K562 treated with DMSO at 1 percent for 12 hours (cell line): ENCODE measurements around the gene PXT1. TPM values are rescaled to one million over a fixed set of nuclear protein-coding genes. Genes with fewer than 3 reads are reported as not detected.

Experiments
- total RNA-seq: library from RNA; unstranded; fragments of 300-600 nt; gene quantifications from 2 replicates; pipeline ENCODE4 v1.2.3, GENCODE V29; 2022; ENCODE audit not compliant: insufficient read depth

Gene PXT1
- total RNA-seq: not detected in 2 replicates

DNA sequence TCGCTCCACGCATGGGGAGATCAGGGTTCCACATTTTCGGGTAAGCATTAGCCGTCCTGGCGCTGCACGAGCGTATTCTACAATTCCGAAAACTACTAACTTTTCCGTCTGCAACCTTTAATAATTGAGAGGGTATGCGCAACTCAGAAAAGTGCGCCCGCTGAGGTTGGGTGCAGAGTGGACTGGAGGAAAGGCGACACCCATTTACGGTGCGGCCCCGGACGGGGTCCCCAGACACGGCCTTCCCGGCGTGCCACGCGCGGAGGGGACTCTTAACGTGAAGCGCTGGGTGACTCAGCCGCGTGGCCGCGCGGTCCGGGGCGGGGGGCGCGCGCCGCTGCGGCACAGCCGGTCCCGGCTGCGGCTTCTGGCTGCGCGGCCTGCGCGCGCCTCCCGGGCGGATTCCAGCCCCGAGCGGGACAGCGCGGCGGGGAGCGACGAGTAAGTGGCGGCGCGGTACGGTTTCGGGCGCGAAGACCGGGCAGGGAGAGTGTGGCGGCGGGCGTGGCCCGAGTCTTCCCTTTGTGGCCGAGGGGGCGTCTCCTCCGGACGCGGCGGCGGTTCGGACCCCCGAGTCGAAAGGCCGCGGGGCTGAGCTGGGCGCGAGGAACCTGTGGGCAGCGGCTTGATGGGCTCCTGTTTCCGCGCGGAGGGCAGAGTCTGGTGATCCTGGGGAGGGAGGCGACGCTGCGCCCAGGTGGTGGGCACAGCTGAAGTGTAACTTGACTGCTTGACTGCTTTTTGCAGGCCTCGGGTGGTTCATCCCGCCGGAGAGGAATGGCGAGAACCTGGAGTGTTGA is at the start of gene PXT1, which contains the start of gene KCTD20:
Gene PXT1 (minus strand): TSS at position 184 of the 800 bp plus-strand sequence. CDS start 16,772 bp downstream, outside the sequence.
Gene KCTD20 (plus strand): TSS at position 330 of the 800 bp plus-strand sequence. CDS start 27,098 bp downstream, outside the sequence.

GRCh38 chr6:36387440-36388303 is 55.0 kb downstream of the PXT1 start, which contains the start of gene ETV7:
Gene ETV7, minus strand, starts transcription at chr6:36387669. Its CDS starts 128 bp downstream, at chr6:36387541.

Other genes starting within 250 kb of the PXT1 start
- gene BRPF3, start 246.1 kb downstream of the PXT1 start, total RNA-seq: 11.2 and 32.3 TPM in 2 replicates
- 0.49 and 1.0 TPM in 2 replicates for gene PNPLA1, start 172.8 kb downstream of the PXT1 start, total RNA-seq
- gene BNIP5, start 106.0 kb downstream of the PXT1 start, total RNA-seq: not detected in 2 replicates
- gene ETV7, start 55.2 kb downstream of the PXT1 start, total RNA-seq: not detected in 2 replicates
- 23.6 and 66.3 TPM in 2 replicates for gene KCTD20, start 146 bp upstream of the PXT1 start, total RNA-seq
- 13.7 and 30.4 TPM in 2 replicates for gene STK38, start 104.6 kb upstream of the PXT1 start, total RNA-seq
- gene SRSF3, start 151.5 kb upstream of the PXT1 start, total RNA-seq: 192 and 261 TPM in 2 replicates
- 14.8 and 21.5 TPM in 2 replicates for gene CDKN1A, start 235.9 kb upstream of the PXT1 start, total RNA-seq